DMS153 treated with DMSO at 0.1 percent for 48 hours (cell line): ENCODE results near the gene FYB2.

Source experiments
- DNase-seq: peaks from one replicate; lab custom pipeline; 2025; ENCODE audit not compliant: unreplicated experiment; lab: John Stamatoyannopoulos, UW

Gene FYB2

GRCh38 chr1:56819387-56819899 is at the start of gene FYB2:
TSS of gene FYB2 (minus strand) at chr1:56819404. CDS start at chr1:56819290, 114 bp downstream.
- DNase-seq = no peak

GRCh38 chr1:56868761-56869160 is 49.6 kb upstream of the FYB2 start:
- DNase-seq = no peak

GRCh38 chr1:56867491-56867890 is 48.3 kb upstream of the FYB2 start:
- no peak for DNase-seq

GRCh38 chr1:56866656-56867055 is 47.5 kb upstream of the FYB2 start:
- DNase-seq = no peak

GRCh38 chr1:56864430-56864829 is 45.2 kb upstream of the FYB2 start:
- DNase-seq = no peak

- no peak for DNase-seq
Measured at GRCh38 chr1:56863265-56863992, 44.2 kb upstream of the FYB2 start.

- no peak for DNase-seq
Measured at GRCh38 chr1:56859287-56859686, 40.1 kb upstream of the FYB2 start.

- no peak for DNase-seq
Measured at GRCh38 chr1:56856186-56856585, 37.0 kb upstream of the FYB2 start.

GRCh38 chr1:56855190-56855589 is 36.0 kb upstream of the FYB2 start:
- DNase-seq = no peak

GRCh38 chr1:56854521-56855099 is 35.4 kb upstream of the FYB2 start, which contains the start of gene C8A:
TSS of gene C8A (plus strand) at chr1:56854797. CDS start at chr1:56854902, 105 bp downstream.
- no peak for DNase-seq

GRCh38 chr1:56852476-56852875 is 33.3 kb upstream of the FYB2 start:
- no peak for DNase-seq

- DNase-seq = no peak
Measured at GRCh38 chr1:56850922-56851321, 31.7 kb upstream of the FYB2 start.

GRCh38 chr1:56850411-56850810 is 31.2 kb upstream of the FYB2 start:
- DNase-seq = no peak

GRCh38 chr1:56849750-56850149 is 30.5 kb upstream of the FYB2 start:
- DNase-seq = no peak

GRCh38 chr1:56845343-56845742 is 26.1 kb upstream of the FYB2 start:
- DNase-seq = no peak

GRCh38 chr1:56844545-56845136 is 25.4 kb upstream of the FYB2 start:
- DNase-seq = no peak

GRCh38 chr1:56843544-56843943 is 24.3 kb upstream of the FYB2 start:
- no peak for DNase-seq

- DNase-seq = no peak
Measured at GRCh38 chr1:56838759-56839158, 19.6 kb upstream of the FYB2 start.

GRCh38 chr1:56837244-56837939 is 18.2 kb upstream of the FYB2 start:
- DNase-seq = no peak

- DNase-seq = no peak
Measured at GRCh38 chr1:56836359-56836758, 17.2 kb upstream of the FYB2 start.

GRCh38 chr1:56835657-56836056 is 16.5 kb upstream of the FYB2 start:
- no peak for DNase-seq
